ENCODE results near the gene SLC9A9.
A peak's percentile ranks its signal among the peaks of the same experiment; 100 is the strongest.

Gene SLC9A9

GRCh38 chr3:143843587-143843986 lies 4.7 kb downstream of the SLC9A9 start:
- DNase-seq (ENCODE audit: low spot score): no peak

- no peak for DNase-seq (ENCODE audit: low spot score)
Observed at GRCh38 chr3:143840636-143841035, 7.6 kb downstream of the SLC9A9 start.

DNA sequence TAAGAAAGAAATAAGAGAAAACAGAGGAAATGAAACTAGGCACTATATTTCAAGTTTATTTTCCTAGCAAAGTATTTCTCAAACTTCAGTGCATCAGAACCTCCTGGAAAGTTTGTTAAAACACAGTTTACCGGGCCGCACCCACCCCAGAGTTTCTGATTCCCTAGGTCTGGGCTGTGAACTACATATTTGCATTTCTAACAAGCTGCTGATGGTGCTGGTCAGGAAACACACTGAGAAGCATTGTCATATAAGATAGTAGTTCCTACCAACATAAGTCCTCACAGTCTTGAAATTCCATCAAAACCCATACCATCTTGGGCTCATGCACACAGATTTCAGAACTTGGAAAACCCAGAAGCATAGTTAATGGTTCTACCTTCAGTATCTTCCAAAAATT lies 8.3 kb downstream of the SLC9A9 start:
- no peak for DNase-seq (ENCODE audit: low spot score)

- DNase-seq (ENCODE audit: low spot score): no peak
Observed at GRCh38 chr3:143837076-143837475, 11.2 kb downstream of the SLC9A9 start.

DNA sequence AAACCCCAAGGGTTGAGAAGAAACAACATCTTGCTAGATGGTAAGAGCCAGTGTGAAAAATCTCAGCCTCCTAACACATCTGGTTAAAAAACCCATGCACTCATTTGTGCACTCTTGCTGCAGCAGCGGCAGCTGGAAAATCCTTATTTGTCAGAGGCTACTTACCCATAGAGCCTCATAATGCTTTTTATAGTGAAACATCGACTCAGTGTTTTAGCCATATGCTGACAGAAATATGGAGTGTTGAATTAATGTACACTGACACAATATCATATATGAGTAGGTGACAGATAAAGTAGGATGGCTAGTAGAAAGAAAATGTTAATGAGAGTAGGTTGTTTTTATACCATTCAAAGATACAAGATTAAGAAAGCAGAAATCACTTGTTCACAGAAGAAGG lies 13.0 kb downstream of the SLC9A9 start:
- no peak for DNase-seq (ENCODE audit: low spot score)

DNA sequence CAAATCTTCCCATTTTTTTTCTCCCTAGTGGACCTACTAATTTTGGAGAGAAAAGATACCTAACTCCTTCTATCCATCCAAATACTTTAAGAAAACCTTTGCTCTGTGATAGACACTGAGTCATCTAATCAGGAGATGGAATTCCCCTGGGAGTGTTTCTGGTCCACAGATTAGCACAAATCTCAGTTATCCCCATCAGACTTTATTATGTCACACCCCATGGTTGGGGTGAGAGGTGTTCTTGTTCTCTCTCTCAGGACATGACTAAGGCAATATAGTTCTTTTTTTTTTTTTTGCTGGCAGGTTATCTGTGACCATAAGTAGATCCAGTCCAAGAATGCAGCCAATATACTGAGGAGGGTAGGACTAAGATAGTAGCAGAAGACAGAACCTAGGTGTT lies 15.8 kb downstream of the SLC9A9 start:
- no peak for DNase-seq (ENCODE audit: low spot score)

DNA sequence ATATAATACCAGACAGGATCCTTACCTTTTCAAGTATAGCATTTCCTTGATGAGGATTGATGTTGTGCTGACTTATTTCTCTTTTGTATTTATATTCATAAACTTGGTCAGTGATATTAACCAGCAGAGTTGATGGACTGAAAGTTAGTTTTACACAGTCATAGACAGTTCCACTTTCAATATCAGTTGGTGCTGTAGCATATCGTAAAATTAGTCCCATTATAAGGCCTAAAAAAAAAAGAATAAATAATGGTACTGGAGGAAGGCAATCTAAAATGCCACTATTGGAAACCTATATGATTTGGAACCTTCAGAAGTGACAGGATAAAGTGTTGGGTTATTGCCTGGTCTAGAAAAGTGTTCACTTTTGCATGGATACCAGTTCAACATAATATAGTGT lies 16.3 kb downstream of the SLC9A9 start:
- DNase-seq (ENCODE audit: low spot score): no peak

GRCh38 chr3:143831208-143831607 lies 17.1 kb downstream of the SLC9A9 start:
- DNase-seq (ENCODE audit: low spot score): peak; percentile 22

- DNase-seq (ENCODE audit: low spot score): no peak
Observed at GRCh38 chr3:143830786-143831185, 17.5 kb downstream of the SLC9A9 start.

- DNase-seq (ENCODE audit: low spot score): no peak
Observed at GRCh38 chr3:143830063-143830462, 18.2 kb downstream of the SLC9A9 start.

DNA sequence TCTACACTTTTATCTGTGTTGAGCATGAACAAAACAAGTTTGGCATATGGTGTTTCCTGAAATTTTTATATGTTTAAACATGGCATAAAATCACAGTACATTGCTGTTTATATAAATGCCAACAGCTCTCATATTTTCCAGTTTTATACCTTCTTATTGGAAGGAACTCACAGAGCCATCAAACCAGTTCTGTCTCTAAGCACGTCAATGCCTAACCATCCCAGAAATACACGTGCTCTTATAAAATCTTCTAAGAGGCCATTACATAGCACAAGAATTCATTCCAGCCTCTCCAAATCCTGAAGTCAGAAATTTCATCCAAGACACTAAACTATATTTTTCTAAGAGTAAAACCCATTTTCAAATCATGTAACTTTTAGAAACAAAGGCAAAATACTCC lies 20.8 kb downstream of the SLC9A9 start:
- DNase-seq (ENCODE audit: low spot score): no peak

GRCh38 chr3:143826296-143826695 lies 22.0 kb downstream of the SLC9A9 start:
- DNase-seq (ENCODE audit: low spot score): no peak

DNA sequence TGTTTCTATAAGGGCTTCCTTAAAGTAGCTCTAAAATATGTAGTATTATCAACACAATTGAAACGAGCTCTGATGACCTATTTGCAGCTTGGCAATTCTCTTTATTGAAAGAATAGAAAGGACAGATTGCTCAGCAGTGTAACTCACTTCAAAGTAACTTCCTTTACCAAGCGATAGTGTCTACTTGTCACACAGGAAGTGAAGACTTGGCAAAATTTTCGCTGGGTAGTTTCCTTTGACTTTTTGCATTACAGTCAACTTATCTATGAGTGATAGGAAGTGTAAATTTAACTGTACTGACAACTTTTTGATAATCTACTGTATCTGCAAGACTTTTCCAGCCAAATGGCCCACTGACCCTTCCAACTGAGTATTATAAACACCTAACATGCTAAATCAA lies 22.8 kb downstream of the SLC9A9 start:
- no peak for DNase-seq (ENCODE audit: low spot score)

GRCh38 chr3:143824735-143825385 lies 23.4 kb downstream of the SLC9A9 start:
- DNase-seq (ENCODE audit: low spot score): peak; percentile 36

GRCh38 chr3:143822798-143823197 lies 25.5 kb downstream of the SLC9A9 start:
- DNase-seq (ENCODE audit: low spot score): no peak

DNA sequence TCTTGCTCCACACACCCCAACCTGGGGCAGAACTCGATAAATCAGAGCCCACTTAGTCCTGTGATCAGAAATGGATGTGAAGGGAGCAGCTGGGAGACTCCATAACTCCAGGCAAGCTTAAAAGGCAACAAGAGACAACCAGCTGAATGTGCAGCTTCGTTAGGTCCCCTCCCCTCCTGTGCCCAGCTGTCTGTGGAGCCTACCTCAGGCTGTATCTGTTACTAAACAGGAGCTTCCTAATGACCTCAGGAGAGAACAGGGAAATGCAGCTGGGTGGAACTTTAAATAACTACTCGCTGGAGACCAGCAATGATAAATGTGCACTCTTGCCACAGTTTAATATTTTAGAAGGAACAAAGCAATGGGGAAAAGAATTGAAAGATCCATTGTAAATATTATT lies 25.9 kb downstream of the SLC9A9 start:
- DNase-seq (ENCODE audit: low spot score): no peak

DNA sequence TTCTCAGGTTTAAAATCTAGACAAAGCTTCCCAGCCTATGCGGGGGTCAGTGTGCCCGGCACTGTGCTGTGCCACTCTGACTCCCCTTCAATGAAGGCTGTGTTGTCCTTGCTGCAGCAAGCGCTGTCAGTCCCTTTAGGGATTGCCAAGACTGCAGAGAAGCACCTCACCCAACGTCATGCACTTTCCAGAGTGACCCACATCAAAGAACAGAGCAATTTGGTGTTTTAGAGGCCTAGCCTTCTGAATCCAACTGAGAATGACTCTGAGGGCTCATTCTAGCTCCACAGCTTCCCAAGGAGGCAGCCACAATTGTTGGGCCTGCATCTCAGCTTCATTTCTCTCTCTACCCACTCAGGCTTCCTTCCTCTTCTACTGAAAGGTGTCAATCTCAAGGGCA lies 26.4 kb downstream of the SLC9A9 start:
- DNase-seq (ENCODE audit: low spot score): no peak

GRCh38 chr3:143820466-143821221 lies 27.6 kb downstream of the SLC9A9 start:
- DNase-seq (ENCODE audit: low spot score): no peak

GRCh38 chr3:143819890-143820289 lies 28.4 kb downstream of the SLC9A9 start:
- no peak for DNase-seq (ENCODE audit: low spot score)

GRCh38 chr3:143814443-143814889 lies 33.8 kb downstream of the SLC9A9 start:
- DNase-seq (ENCODE audit: low spot score): no peak

DNA sequence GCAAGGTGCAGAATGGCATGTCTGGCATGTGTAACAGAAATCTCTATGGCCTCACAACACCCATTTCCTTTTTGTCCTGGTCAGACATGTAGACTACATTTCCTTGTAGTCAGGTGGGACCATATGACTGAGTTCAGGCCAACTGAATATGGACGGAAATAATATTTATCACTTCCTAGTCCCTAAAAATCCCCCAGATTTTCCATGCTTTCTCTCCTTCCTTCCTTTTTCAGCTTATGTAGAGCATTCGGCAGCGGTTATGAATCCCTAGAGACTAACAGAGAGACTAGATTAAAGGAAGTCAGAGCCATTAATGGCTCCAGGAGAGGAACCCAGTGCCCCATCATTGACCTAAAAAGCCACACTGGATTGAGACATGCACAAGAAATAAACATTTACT lies 35.8 kb downstream of the SLC9A9 start:
- DNase-seq (ENCODE audit: low spot score): no peak

GRCh38 chr3:143811602-143812001 lies 36.7 kb downstream of the SLC9A9 start:
- DNase-seq (ENCODE audit: low spot score): no peak

GRCh38 chr3:143810953-143811265 lies 37.4 kb downstream of the SLC9A9 start:
- no peak for DNase-seq (ENCODE audit: low spot score)

Data from AG20443 (cell line).